HG02678 (cell line): ENCODE data around the gene CYP11A1.

Source experiments
- ATAC-seq: cut with Tn5 transposase; IDR thresholded peaks from one replicate; pipeline ENCODE4 v1.9.1; 2021; ENCODE audit warnings: mild to moderate bottlenecking, moderate library complexity; ENCODE audit not compliant: unreplicated experiment

Gene CYP11A1

DNA sequence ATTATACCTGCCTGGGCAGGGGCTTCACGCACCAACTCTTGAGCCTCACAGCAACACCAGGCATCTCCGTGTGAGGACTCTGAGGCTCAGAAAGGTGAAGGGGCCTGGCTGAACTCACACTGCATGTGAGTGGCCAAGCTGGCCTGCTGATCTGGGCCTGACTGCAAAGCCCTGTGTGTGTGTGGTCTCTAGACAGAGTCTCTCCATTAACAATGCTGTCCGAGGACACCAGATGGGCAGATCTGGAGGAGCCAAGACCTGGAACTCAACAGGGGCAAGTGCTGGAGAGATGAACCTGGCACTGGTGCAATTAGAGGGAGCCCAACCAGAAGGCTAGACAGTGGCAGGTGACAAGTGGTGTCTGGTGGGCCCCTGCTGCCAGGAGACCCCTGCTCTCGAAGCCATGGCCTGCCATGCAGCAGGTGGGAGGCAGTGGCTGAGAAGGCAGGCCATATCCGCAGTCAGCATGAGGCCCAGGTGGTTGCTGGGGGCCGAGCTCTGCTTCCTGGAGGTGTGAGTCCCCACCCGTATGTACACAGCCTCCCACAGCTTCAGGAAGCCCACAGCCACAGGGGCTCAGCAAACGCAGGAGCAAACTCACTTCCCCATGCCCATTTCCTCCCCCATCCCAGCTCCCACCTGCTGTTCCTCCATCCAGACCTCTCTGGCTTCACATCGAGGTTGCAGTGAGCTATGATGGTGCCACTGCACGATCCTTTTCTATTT, 39.0 kb downstream of the CYP11A1 start:
- ATAC-seq = no peak

DNA sequence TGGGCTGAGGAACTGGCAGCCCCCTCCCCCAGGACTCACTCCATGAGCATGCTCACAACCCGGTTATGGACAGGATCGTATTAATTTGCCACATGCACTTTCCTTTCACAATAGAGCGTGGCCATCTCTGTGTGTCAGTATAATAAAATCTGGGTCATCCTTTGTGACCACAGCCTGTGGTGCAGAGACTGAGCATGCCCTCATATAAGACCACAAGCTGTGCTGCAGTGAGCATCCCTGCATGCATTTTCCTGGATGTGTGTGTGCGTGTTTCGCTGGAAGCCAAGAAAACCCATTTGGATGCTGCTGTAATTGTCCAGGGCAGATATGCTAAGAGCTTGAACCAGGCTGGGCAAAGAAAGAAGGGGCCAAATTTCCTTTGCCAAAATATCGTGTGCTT, 39.7 kb downstream of the CYP11A1 start:
- no peak for ATAC-seq

DNA sequence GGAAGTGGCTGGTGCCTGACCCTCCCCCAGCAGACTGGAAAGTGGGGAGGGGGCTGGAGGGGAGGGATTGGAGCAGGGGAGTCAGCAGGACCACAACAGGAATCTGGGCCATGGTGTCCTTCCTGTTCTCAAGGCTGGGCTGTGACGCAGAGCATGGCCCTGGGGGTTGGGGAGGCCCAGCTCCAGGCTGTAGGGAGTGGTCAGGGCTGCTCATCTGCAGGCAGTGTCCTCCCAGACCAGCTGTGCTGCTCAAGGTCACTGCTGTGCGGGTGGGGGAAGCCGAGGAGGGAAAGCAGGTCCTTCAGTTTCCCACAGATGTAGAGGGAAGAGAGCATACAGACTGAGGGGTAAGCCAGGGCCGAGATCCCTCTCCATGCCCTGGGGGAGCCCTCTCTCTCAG, 40.7 kb downstream of the CYP11A1 start:
- ATAC-seq = no peak

DNA sequence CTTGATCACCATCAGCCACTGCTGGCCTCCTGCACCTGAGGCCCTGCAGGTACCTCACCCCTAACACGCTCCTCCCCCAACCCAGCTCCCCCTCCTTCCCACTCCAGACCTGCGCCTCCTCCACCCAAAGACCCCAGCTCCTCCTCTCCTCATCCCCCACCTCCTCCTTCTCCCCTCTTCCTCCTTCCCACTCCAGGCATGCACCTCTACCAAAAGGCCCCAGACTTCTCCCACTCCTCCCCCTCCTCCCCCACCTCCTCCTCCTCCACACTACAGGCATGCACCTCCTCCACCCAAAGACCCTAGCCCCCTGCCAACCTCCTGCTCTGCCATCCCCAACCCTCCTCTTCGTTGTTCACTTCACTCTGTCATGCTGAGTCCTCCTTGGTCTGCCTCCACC, 42.7 kb downstream of the CYP11A1 start:
- ATAC-seq = no peak

DNA sequence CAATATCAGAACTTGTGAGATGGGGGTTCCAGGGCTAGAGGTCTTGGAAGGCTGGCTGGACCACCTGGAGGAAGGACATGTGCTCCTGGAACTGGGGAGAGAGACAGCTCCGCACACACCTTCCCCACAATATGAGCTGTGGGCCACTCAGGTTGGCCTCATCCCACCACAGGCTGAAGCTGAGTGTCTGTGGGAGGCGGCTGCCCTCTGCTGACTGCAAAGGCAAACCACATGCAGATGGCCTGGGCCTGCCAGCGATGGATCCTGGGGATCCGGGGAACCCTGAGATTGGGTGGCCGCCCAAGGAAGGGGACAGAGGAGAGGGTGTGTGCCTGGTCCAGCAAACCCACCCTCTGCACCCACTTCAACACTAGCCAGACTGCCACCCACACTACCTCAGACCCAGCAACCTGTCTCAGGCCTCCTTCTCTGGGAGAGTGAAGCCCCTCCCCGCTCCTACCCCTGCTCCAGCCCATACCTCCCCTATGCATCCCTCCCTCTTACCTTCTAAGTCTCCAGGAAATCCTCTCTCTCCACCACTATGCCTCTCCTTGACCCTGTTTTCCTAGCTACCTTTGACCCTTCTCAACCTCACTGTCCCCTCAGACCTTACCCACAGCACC, 44.8 kb downstream of the CYP11A1 start:
- ATAC-seq = no peak

DNA sequence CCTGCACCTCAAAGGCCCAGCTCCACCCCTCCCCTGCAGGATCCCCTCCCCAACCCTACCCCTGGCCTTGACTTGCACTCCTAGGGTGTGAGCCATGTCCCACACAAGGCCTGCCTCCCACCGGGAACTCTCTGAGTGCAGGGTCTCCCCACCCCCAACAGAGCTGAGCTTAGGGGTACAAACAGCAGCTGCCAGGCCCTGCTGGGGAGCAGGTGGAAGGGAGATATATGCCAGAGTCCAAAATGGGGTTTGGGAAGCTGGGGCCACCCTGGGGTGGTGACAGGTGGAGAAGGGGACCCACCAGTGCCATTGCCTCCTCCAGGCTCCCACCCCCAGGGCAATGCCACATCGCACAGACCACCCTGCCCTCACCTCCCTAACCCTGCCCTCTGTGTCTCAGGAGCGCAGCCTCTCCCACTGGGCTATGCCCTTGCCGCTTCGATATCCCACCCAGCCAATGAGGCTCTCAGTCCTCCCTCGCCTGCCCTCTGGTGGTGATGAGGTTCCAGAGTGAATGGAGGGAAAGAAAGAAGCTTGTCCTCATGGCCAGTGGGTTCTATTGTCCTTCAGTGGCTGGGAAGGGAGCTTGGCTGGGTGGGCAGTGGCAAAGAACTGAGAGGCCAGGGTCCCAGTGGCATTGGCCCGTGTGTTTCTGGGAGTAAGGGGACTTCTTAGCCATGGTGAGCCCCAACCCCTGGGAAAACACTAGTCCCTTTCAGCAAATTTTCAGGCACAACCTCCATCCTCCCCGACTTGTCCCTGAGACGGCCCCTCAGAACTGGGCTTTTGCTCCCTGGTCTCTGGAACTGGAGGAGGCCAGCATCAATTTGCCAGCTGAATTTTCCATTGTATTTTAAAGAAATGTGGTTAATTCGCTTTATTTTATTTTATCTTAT, 46.8 kb downstream of the CYP11A1 start:
- ATAC-seq = no peak

DNA sequence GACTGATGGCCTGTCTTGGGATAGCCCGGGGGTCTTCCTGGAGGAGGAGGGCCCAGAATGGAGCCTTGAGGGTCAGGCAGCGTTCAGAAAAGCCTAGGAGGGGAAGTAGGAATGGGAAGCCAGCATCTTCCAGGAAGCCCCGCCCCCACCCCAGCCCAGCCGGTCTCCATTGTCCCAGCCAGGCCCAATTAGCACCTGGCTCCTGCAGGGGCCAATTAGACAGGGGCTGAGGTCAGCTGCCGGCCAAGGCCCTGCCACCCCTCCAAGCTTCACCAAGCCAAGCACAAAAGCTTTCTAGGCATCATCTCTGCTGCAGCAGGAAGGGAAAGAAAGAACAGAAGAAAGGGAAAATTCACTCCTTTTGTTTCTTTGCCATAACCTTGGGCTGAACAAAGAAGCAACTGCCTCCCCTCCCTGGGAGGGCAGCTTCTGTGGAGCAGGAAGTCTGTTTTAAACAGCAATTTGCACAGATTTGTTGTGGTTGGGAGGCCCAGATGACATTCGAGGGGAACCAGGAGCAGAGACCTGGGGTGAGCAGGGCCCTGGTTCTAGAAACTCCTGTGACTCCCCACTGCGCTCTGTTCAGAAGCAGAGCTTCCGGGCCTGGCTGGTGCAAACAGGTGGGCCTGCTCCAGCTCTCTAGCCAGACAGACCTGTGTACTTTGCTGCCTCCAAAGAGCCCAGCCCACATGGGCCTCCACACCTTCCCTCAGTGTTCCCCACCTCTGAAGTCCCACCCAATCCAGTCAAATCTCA, 47.7 kb downstream of the CYP11A1 start:
- ATAC-seq = no peak

DNA sequence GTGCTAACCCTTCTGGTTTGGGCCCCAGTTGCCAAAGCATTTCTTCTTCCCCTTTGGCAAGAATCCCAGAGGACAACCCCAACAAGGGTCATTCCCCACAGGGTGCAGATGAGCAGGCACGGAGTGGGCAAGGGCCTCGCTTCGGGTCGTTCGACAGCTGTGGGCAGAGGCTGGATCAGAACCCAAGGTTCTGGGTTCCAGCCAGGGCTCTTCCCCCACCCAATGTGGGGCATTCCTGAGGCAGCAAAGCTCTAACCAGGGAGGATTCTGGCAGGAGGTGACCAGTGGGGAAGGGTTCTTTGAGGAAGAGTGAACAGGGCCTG, 48.3 kb downstream of the CYP11A1 start:
- ATAC-seq = no peak

DNA sequence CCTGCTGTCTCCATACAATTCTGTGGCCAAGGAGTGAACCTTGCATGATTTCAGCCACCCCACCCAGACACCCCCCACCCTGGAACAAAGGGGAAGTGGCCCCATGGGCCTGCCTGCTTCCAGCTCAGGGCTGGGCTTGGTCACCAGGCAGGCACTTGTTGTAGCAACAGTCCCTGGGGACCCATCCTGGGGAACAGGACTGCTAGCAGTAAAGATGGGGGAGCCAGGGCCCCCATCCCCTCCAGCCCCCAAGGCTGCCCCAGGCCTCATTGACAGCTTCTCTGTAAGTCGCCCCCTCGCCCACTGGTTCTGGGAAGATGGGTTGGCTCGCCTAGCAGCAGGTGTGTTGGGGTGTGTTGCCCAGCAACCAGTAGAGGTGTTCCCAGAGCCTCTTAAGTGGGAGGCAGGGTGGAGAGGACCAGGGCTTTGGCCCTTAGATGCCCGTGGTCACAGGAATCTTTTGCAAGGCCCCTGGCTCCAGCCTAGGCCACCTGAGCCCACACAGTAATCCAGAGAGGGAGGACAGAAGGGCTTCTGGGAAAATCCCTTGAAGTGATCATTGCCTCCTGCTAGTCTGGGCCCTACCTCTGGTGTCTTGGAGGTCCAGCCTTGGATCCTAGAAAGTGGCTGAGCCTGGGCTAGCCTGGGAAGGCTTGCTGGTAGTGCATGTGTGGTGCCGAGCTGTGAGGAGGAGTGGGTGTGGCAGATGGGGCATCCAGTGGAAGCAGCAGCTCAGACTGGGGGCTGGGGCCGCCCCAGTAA, 48.9 kb downstream of the CYP11A1 start:
- no peak for ATAC-seq

DNA sequence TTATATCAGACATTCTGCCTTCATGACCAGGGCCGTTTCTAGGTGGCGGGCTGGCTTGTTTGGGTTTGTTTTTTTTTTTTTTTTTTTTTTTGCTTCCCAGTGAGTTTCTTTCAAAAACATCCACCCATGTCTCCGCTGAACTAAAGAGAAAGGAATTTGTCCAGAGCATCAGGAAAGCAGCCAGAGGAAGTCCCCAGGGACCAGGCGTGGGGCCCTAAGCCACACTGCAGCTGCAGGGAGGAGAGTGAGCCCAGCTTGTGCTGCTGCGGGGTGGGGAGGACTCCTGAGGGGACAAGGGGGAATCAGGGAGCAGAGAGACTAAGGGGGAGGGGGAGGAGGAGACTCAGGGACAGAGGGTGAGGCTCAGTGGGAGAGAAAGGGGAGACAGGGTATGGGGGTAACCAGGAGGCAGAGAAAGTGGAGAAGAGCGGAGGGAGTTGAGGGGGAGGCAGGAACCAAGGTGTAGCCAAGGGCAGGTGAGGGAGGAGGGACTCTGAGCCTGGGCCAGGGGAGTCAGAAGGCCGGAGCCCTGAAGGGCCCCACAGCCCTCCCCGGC, 49.5 kb downstream of the CYP11A1 start:
- ATAC-seq = no peak

DNA sequence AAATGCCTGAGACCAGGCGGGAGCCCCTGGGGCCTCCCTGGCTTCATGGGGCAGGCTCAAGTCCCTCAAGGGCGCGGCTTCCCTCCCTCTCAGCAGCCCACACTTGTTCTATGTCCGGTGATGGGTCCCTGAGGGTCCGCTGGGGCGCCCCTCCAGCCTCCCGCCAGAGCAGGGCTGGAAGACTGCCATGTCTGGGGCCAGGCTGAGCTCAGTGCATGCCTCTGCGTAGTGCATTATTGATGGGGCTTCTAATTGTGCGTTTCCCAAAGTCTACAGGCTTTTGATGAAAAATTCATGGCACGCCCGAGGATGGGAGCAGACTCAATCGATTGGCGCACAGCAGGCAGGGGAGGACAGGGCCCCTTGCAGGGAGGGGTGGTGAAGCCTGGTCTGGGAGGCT, 51.3 kb downstream of the CYP11A1 start:
- ATAC-seq = no peak

DNA sequence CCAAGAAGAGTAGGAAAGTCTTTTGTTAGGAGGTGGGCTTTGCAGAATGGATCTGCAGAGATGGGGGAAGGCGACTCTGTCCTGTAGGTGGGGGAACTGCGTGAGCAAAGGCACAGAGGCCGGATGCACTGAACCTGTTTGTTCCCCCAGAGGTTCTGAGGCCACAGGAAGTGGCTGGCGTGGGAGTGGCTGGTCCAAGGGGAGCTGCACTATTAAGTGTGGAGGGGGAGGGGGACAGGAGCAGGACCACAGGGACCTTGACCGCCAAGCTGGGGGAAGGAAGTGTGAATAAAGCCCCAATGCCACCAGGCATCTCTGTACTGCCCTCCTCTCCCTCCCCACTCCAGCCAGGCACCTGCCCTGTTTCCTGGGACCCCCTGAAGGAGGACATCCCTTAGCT, 51.8 kb downstream of the CYP11A1 start:
- ATAC-seq = peak; percentile 55

DNA sequence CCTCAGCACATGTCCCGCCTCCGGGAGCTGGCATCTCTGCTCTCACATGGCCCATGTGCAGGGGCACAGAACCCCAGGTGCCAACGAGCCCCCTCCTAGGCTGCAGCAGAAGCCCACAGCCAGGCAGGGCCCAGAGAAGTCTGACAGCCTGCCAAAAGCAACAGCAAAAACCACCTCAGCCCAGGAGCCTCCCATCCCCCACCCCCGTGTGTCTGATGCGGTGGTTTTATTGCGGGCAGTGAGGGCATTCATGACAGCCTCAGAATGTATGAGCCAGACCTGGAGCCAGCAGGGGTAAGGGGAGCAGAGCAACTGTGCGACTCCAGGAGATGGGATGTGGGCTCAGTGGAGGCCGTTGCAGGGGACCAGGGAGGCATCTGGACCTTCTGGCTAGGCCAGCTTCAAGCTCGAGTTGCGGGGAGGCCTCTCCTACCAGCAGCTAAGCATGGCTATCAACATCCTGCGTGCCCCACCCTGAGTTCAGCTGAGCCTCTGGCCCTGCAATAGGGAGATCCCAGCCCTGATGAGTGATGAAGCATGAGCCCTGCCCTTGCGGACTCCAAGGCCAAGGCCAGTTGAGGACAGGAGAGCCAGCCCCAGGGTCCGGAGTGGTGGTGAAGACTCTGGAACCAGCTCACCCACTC, 52.5 kb downstream of the CYP11A1 start:
- no peak for ATAC-seq

DNA sequence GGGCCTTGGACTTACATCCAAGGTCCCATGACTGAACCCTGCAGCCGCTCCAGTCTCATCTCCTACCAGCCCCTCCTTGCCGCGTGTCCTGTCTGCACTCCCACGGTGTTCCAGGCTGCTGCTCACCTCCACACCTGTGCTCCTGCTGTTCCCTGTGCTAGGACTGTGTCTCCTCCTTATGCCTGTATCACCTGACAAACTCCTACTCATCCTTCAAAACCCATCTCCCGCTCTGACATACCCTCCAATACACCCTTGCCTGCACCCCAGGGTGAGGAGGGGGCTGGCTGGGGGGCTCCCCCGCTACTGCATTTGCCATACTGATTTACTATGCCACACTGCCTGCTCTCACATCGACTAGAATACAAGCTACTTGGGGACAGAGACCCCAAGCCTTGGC, 53.6 kb downstream of the CYP11A1 start:
- no peak for ATAC-seq

DNA sequence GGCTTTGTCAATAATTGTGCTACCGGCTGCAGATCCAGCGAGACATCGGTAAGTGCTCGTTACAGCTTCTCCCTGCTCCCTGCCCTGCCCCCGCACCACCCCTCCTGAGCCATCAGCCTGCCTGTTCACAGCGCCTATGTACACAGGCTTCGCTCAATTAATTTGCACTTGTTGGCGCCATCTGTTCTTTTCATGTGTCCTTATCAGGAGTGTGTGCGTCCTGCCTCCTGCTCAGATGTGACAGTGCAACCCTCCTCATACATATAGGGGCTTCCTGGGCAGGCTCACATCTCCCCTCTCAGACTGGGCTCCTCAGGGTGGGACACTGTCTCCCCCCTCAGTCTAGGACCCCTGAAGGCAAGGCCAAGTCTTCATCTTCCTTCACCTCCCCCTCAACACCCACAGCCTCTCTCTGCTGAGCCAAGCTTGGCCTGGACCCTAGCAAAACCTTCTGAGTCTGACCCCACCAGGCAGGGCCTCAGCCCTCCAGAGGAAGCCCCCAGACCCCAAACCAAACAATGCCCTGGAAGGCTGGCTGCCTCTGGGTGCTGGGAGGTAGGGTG, 54.9 kb downstream of the CYP11A1 start:
- no peak for ATAC-seq

DNA sequence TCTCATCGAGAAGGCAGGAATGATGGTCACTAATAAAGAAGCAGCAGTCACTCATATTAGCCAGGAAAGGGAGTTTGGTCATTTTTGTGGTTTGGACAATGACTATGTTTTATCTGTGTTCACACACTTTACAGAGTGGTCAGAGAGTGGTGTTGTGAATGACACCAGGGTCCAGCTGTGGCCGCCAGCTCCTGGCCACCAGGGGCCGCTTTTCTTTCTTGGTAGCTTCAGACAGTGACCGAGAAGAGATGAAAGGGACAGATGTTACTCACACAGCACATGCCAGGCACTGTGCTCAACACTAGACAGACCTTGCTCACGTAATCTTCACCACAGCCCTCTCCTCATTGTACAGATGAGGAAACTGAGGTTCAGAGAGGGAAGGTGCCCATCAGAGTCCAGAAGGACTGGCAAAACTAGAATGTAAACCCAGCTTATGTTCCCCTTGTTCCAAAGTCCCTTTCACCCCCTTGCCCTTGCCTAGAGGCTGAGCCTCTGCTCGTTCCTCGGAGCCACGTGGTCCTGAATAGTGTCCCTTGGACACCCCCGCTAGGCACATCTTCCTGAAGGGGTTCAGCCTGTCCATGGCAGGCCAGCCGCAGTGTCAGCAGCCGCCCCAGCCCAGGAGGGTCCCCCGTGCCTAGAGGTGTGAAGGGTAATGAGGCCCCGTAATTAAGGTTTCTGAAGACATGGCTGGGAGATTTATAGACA, 55.6 kb downstream of the CYP11A1 start:
- no peak for ATAC-seq

DNA sequence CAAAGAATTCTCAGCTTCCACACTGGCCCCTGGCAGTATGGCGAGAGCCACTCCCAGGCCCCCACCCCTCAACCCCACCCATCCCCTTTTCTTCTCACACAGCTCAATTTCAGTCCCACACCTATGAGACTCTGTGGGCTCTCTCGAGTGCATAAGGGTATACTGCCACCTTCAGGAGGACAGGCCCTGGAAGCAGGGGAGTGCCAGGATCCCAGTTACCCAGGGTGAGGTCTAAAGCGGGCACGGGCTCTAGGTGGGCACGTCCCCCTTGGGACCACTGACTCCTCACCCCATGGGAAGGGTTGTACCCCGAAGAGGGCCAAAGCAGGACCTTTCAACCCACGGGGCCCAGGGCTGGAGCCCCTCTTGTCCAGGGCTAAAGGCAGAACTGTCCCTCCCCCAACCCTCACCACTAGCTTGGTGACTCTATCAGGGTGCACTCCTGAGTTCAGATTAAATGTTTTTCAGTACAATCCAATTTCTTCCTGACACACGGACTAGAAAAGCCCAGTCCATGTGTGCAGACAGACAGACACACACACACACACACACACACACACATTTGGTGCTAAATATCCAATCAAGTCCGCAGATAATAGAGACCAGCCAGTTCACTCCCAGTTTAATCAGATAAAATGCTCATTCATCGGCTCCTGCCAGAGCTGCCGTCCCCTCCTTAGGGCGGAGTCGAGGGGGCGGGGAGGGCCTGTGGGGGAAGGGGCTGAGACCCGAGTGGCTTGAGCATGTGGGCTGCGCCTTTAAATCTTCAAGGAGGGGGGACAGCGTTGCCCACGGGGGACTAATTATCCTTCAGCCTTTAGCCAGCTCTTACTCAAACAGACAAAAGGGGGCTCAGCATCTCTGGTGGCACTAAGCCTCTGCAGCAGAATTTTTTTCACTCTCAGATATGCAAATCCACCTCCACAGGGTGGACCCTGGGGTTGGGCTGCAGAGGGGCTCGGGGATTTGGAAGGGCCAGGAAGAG, 59.3 kb downstream of the CYP11A1 start:
- no peak for ATAC-seq

DNA sequence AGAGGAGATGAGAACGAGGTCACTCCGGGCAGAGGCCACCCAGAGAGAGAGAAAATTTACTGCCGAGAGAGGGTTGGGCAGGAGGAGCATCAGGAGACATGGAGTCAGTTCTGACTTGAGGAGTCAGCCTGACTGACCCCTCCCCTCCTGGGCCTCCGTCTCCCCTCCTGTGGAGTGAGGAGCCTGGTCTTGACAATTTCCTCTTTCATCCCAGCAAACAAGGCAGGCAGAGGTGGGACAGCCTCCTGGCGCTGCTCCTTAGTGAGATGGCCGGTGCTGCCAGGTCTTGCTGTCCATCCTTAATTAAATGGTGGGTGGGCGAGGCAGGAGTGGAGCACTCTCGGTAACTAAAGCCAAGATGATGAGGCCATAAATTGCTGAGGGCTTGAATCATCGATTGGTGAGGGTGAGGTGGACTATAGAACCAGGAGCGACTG, 60.6 kb downstream of the CYP11A1 start:
- no peak for ATAC-seq
